GM12874 (cell line): ENCODE data around the gene RGN.

Experiments
- CTCF ChIP-seq: IDR thresholded peaks from 2 replicates; pipeline ENCODE4 v1.5.1; 2011; ENCODE audit warnings: low read depth, mild to moderate bottlenecking, control low read depth, low read length, moderate library complexity; ENCODE audit not compliant: insufficient read depth

Gene RGN

GRCh38 chrX:47097018-47097417 lies 18.8 kb downstream of the RGN start:
- no peak for TF ChIP-seq CTCF

DNA sequence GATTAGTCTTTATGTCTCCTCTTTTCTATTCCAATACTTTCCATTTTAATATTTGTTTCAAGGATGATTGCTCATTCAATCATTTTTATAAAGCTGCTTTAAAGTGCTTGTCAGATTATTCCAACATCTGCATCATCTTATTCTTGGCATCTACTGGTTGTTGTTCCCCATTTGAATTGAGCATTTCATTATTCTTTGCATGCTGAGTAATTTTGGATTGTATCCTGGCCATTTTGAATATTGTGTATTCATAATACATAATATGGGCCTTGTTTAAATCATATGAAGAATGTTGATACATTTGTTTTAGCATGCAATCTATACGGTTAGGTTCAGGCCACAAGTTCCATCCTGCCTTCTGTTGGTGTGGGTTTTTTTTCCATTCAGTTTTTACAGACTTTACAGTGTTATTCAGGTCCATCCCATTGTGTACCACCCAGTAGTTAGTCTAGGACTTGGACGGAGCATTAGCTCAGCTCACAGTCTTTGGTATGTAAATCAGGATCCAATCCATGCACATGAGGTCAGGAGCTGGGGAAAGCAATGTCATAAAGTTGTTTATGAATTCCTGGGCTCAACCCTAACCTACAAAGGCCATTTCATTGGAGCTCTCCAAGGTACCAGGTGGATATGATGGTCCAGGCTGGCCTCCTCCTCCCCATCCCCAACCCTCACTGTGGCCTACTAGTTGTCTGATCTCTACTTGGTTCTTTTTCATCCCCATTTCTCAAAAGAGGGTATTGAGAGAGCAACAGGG lies 20.3 kb downstream of the RGN start:
- TF ChIP-seq CTCF = no peak

DNA sequence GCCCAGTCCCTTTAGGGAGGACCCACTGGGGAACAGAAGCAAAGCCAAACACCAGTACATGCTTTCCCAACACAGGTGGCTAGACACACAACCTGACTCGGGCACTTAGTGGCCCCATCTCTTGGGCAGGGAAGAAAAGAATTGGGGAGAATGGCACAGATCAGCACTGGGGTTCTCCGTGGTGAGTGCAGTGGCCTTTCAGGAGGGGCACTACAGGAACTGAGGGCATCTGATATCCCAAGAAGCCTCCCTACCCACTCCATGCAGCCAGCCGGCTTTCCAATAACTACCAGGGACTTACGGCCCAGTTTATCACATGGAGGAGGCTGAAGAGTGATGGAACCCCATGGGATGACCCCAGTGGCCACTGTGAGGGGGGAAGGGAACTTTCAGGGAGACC lies 23.0 kb downstream of the RGN start:
- TF ChIP-seq CTCF = no peak

- no peak for TF ChIP-seq CTCF
These were observed 34.2 kb downstream of the RGN start for GRCh38 chrX:47112316-47112954.

DNA sequence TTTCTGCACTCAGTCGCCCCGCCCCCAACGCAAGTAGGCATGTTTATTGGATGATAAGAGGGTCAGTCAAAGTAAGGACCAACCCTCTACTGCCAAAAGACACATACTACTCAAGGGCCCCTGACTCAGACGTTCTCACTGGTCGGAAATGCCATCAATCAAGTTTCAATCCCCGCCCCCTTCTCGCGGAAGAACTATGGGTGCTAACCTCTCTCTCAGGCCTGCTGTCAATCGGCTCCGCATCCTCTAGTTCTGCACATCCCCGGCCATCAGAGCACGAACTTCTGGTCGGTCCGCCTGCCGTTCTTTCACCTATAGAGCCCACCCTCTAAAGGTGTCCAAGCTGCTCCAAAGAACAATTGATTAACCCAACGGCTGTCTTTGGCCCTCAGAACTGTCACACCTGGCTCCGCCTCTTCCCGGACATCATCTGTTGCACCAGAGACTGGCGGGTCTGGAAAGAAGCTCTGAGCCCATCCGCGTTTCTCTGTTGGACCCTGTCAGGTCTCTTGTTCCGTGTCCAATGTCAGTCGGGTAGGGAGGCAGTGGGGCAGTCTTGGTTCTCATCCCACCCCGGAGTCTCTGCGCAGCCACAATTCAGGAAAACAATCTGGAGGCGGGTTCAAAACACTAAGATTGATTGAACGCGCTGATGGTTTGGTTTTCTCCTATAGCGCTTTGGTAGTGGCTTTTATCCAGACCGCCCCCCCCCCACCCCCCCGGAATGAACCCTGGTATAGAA lies 51.1 kb downstream of the RGN start:
- TF ChIP-seq CTCF = no peak

- TF ChIP-seq CTCF = no peak
These were observed 51.7 kb downstream of the RGN start for GRCh38 chrX:47129899-47130358.

DNA sequence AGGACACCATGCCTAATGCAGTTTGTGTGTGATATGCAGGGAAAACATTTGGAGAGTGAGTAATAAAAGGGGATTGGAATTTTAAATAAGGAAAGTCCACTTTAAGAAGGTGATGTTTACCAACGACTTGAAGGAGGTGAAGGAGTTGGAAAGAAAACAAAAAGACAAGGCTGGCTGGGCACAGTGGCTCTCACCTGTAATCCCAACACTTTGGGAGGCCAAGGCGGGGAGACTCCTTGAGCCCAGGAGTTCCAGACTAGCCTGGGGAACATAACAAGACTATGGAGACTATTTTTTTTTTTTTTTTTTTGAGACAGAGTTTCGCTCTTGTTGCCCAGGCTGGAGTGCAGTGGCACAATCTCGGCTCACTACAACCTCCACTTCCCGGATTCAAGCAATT lies 55.2 kb downstream of the RGN start:
- no peak for TF ChIP-seq CTCF
